Measurements from ENCODE around the gene DRC3. TPM values are rescaled to one million over a fixed set of nuclear protein-coding genes. Genes with fewer than 3 reads are reported as not detected.
A peak's percentile ranks its signal among the peaks of the same experiment; 100 is the strongest.

Gene DRC3
- total and polyA plus RNA-seq, 7 experiments from 2014 or later, result 0.50 to 2.4 (median 1.00) TPM; not detected in 4

DNA sequence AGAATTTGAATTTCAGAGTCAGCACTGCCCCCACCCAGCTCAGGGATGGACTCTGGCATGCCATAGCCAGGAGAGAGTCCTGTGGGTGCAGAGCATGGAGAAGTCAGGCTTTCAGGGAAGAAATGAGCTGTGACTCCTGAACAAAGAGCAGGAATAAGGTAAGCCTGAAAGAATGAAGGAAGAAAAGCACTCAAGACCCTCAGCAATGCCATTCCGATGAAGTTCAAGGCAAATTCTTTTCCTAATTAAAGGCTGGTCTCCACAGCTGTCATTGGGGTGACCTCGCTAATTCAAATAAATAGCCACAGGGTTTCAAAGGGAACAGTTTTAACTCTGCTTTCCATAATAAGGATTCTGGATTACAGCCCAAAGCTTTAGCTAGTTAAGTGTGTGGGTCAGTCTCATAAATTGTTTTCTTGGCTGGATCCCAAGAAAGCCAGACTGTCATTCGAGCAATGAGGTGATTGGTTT lies 32.2 kb upstream of the DRC3 start:
- H3K27me3 Mint-ChIP-seq, result no peaks in the 10 kb centered on the region
- intact Hi-C loops (cut with micrococcal nuclease), result no loop called here
- H3K4me1 Mint-ChIP-seq, result peaks cover 38 to 78% (median 68%) of the 10 kb centered on the region in 7 donors
- Histone ChIP-seq H3K36me3 (ENCODE audit: control insufficient read depth in 2 of 3, insufficient read depth in 3 of 3, low read length in 3 of 3) (no peaks in the 10 kb centered on the region), H3K9me3 (ENCODE audit: control insufficient read depth in 2 of 3, low read length in 3 of 3) (no peaks in the 10 kb centered on the region), H3K4me1 (ENCODE audit: control insufficient read depth in 2 of 2, insufficient read depth in 2 of 2, low read length in 2 of 2) (peaks cover under 1 to 19% of the 10 kb centered on the region in 2 donors), H3K4me3 (ENCODE audit: low read length) (no peak overlapping the region), H3K27ac (ENCODE audit: low read depth, low read length) (no peak overlapping the region), H3K27me3 (ENCODE audit: control insufficient read depth in 2 of 2, insufficient read depth in 2 of 2, low read length in 2 of 2) (no peaks in the 10 kb centered on the region)
- no peaks in the 10 kb centered on the region for H3K9me3 Mint-ChIP-seq
- H3K36me3 Mint-ChIP-seq, result peaks cover 0 to 12% (median 0%) of the 10 kb centered on the region in 5 donors
- CTCF ChIA-PET, result interaction anchor here (0.6 to 1.5 kb wide), 3 partner anchors 22 to 262 kb away, joined by 3 to 5 read pairs (median 3); no protein-coding TSS in a partner anchor
- peak overlapping the region in 1 of 9 donors; percentile 70 for H3K27ac Mint-ChIP-seq
- DNase-seq, result no peak
- no peak overlapping the region for H3K4me3 Mint-ChIP-seq
- ATAC-seq, result no peak
- POLR2A ChIA-PET, result no interaction called here

DNA sequence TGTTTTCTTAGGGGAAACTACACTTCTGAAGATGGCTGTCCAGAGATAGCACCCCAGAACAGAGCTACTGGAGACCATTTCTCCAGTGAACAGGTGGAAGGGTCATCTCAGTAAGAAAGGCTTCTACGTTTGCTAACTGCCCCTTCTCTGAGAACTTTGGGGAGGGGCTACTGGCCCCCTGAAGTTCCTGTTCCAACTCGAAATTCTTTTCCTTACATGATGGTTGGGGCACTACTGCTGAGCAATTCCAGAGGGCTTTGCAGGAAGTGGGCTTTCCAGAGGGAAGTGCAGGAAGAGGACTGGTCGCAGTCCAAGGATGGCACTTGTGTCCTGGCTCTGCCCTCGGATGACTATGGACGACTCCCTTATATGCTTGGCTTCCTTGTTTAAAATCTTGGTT lies 31.6 kb upstream of the DRC3 start:
- H3K4me3 Mint-ChIP-seq, result no peak overlapping the region
- no peak overlapping the region for H3K27ac ChIP-seq (ENCODE audit: low read depth, low read length)
- peaks cover 0 to 15% of the 10 kb centered on the region in 2 donors for H3K4me1 ChIP-seq (ENCODE audit: control insufficient read depth in 2 of 2, insufficient read depth in 2 of 2, low read length in 2 of 2)
- peaks cover 32 to 76% (median 65%) of the 10 kb centered on the region in 7 donors for H3K4me1 Mint-ChIP-seq
- H3K9me3 Mint-ChIP-seq, result no peaks in the 10 kb centered on the region
- ATAC-seq (no peak), DNase-seq (no peak)
- no peaks in the 10 kb centered on the region for H3K9me3 ChIP-seq (ENCODE audit: control insufficient read depth in 2 of 3, low read length in 3 of 3)
- H3K4me3 ChIP-seq (ENCODE audit: low read length), result no peak overlapping the region
- H3K27ac Mint-ChIP-seq, result no peak overlapping the region
- H3K27me3 Mint-ChIP-seq, result no peaks in the 10 kb centered on the region
- ChIA-PET CTCF (interaction anchor here (1.5 kb wide), 1 partner anchor 22 kb away, joined by 5 read pairs; no protein-coding TSS in a partner anchor), POLR2A (no interaction called here)
- H3K36me3 Mint-ChIP-seq, result peaks cover 0 to 12% (median 0%) of the 10 kb centered on the region in 5 donors
- H3K36me3 ChIP-seq (ENCODE audit: control insufficient read depth in 2 of 3, insufficient read depth in 3 of 3, low read length in 3 of 3), result no peaks in the 10 kb centered on the region
- no peaks in the 10 kb centered on the region for H3K27me3 ChIP-seq (ENCODE audit: control insufficient read depth in 2 of 2, insufficient read depth in 2 of 2, low read length in 2 of 2)
- intact Hi-C loops (cut with micrococcal nuclease), result no loop called here

DNA sequence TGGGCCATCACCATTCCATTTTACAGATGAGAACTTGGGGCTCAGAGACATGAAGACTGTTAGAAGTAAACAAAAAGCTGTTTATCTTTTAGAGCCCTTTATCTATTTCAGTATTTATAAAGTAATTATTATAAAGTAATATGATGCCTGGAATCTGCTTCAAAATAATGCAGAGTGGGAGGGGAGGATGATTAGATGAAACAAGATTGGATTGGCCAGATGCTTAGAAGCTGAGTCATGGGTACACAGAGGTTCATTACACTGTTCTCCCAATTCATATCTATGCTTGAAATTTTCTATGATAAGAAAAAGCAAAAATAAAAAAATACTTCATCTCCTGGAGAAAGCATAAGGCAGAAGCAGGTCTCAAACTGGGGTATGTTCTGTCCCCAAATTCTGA lies 29.8 kb upstream of the DRC3 start:
- DNase-seq, result no peak
- no peak overlapping the region for H3K4me3 ChIP-seq (ENCODE audit: low read length)
- ATAC-seq, result no peak
- ChIA-PET CTCF (no interaction called here), POLR2A (interaction anchor here (1.0 to 1.2 kb wide), 2 partner anchors 15 to 16 kb away, joined by 3 to 4 read pairs; no protein-coding TSS in a partner anchor)
- Mint-ChIP-seq H3K9me3 (no peaks in the 10 kb centered on the region), H3K4me3 (peak overlapping the region in 1 of 10 donors; percentile 22), H3K27me3 (no peaks in the 10 kb centered on the region), H3K27ac (peak overlapping the region in 3 of 9 donors; percentile 0 to 38 (median 36)), H3K36me3 (peaks cover 0 to 12% (median 0%) of the 10 kb centered on the region in 5 donors), H3K4me1 (peaks cover 25 to 76% (median 55%) of the 10 kb centered on the region in 7 donors)
- H3K9me3 ChIP-seq (ENCODE audit: control insufficient read depth in 2 of 3, low read length in 3 of 3), result no peaks in the 10 kb centered on the region
- H3K36me3 ChIP-seq (ENCODE audit: control insufficient read depth in 2 of 3, insufficient read depth in 3 of 3, low read length in 3 of 3), result no peaks in the 10 kb centered on the region
- H3K27me3 ChIP-seq (ENCODE audit: control insufficient read depth in 2 of 2, insufficient read depth in 2 of 2, low read length in 2 of 2), result no peaks in the 10 kb centered on the region
- peaks cover 0 to 8% of the 10 kb centered on the region in 2 donors for H3K4me1 ChIP-seq (ENCODE audit: control insufficient read depth in 2 of 2, insufficient read depth in 2 of 2, low read length in 2 of 2)
- H3K27ac ChIP-seq (ENCODE audit: low read depth, low read length), result no peak overlapping the region
- intact Hi-C loops (cut with micrococcal nuclease), result no loop called here

DNA sequence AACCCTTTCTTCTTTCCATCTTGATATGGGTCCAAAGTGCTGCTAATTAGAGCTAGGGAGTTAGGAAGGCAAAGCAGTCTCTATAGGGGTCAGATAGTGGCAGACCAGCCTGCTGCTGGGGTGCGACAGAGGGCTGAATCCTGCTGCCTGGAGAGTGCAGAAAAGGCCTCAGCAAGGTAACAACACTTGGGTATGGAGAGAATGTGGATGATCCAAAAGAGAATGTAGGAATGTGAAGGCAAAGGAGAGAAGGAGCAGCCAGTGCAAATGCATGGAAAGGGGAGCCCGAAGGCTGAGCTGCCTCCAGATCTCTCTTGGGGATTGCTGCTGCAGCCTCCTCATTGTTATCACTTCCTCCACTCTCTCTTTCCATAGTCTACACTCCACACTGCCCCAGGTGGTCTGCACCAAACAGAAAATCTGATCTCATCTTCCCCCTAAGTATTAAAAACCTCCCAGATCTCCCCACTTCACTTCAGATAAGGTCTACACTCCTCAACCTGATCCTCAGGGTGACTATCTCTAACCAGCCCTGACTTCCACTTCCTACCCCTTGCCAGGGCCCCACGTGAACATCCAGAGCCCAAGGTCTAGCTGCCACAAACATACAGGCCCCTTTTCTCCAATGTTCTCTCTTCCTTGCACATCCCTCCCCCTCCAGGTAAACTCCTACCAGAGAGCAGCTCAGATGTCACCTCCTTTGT lies 29.2 kb upstream of the DRC3 start:
- H3K27ac Mint-ChIP-seq, result peak overlapping the region in 5 of 9 donors; percentile 0 to 41 (median 36)
- POLR2A ChIA-PET, result interaction anchor here (1.0 to 1.2 kb wide), 2 partner anchors 15 to 16 kb away, joined by 3 to 4 read pairs; no protein-coding TSS in a partner anchor
- intact Hi-C loops (cut with micrococcal nuclease), result no loop called here
- DNase-seq (no peak), ATAC-seq (no peak)
- no peak overlapping the region for H3K4me3 ChIP-seq (ENCODE audit: low read length)
- H3K4me3 Mint-ChIP-seq, result peak overlapping the region in 2 of 10 donors; percentile 1 to 22
- peaks cover 0 to 7% of the 10 kb centered on the region in 2 donors for H3K4me1 ChIP-seq (ENCODE audit: control insufficient read depth in 2 of 2, insufficient read depth in 2 of 2, low read length in 2 of 2)
- no peaks in the 10 kb centered on the region for H3K9me3 Mint-ChIP-seq
- H3K36me3 Mint-ChIP-seq, result peaks cover 0 to 12% (median 0%) of the 10 kb centered on the region in 5 donors
- H3K27me3 Mint-ChIP-seq, result no peaks in the 10 kb centered on the region
- H3K4me1 Mint-ChIP-seq, result peaks cover 22 to 75% (median 50%) of the 10 kb centered on the region in 7 donors
- CTCF ChIA-PET, result no interaction called here
- H3K27me3 ChIP-seq (ENCODE audit: control insufficient read depth in 2 of 2, insufficient read depth in 2 of 2, low read length in 2 of 2), result no peaks in the 10 kb centered on the region
- no peak overlapping the region for H3K27ac ChIP-seq (ENCODE audit: low read depth, low read length)
- H3K9me3 ChIP-seq (ENCODE audit: control insufficient read depth in 2 of 3, low read length in 3 of 3), result no peaks in the 10 kb centered on the region
- H3K36me3 ChIP-seq (ENCODE audit: control insufficient read depth in 2 of 3, insufficient read depth in 3 of 3, low read length in 3 of 3), result no peaks in the 10 kb centered on the region

DNA sequence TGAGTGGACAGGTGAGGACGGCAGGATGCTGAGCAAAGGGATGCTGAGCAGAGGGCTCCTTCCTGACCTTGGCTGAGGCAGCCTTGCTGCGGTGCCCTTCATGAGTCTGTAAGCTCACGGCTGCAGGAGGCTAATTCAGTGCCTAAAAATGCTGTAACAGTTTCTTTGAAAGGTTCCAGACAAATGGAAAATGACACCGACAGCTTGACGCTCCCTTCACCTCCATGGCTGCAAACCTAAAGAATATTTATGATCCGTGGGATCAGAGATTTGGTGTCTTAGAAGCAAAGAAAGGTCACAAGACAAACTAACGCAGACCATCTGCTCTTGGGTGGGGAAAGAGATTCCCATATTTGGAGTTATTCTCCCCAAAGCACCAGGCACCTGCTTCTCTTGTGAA lies 28.4 kb upstream of the DRC3 start:
- no peaks in the 10 kb centered on the region for H3K36me3 ChIP-seq (ENCODE audit: control insufficient read depth in 2 of 3, insufficient read depth in 3 of 3, low read length in 3 of 3)
- H3K4me1 ChIP-seq (ENCODE audit: control insufficient read depth in 2 of 2, insufficient read depth in 2 of 2, low read length in 2 of 2), result peaks cover 0 to 7% of the 10 kb centered on the region in 2 donors
- H3K9me3 ChIP-seq (ENCODE audit: control insufficient read depth in 2 of 3, low read length in 3 of 3), result no peaks in the 10 kb centered on the region
- H3K27ac ChIP-seq (ENCODE audit: low read depth, low read length), result no peak overlapping the region
- POLR2A ChIA-PET, result interaction anchor here (1.4 kb wide), 1 partner anchor 95 kb away, joined by 3 read pairs; no protein-coding TSS in a partner anchor
- CTCF ChIA-PET, result interaction anchor here (0.9 kb wide), 1 partner anchor 13 kb away, joined by 3 read pairs; no protein-coding TSS in a partner anchor
- peaks cover 0 to 12% (median 2%) of the 10 kb centered on the region in 5 donors for H3K36me3 Mint-ChIP-seq
- no peak overlapping the region for H3K4me3 ChIP-seq (ENCODE audit: low read length)
- no peak for DNase-seq
- H3K27me3 Mint-ChIP-seq, result no peaks in the 10 kb centered on the region
- H3K4me3 Mint-ChIP-seq, result no peak overlapping the region
- H3K27me3 ChIP-seq (ENCODE audit: control insufficient read depth in 2 of 2, insufficient read depth in 2 of 2, low read length in 2 of 2), result no peaks in the 10 kb centered on the region
- intact Hi-C loops (cut with micrococcal nuclease), result no loop called here
- H3K27ac Mint-ChIP-seq, result peak overlapping the region in 1 of 9 donors; percentile 38
- no peaks in the 10 kb centered on the region for H3K9me3 Mint-ChIP-seq
- H3K4me1 Mint-ChIP-seq, result peaks cover 20 to 78% (median 50%) of the 10 kb centered on the region in 7 donors
- ATAC-seq, result no peak

DNA sequence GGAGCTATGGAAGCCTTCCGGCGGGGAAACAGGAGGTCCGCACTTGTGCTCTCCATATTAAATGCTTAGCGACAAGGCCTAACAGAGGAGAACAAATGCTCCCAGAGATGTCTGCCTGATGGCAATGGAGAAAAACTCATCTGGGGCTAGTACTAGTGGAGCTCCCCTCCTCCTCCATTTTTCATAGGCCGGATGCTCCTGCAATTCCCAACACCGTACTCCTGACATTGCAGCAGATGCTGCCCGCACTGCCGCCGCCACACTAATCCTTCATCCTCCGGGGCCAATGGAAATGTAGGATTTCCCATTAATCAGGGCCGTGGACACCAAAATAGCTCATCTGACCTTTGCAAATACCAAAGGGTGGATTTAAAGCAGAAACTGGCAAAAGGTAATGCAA lies 27.9 kb upstream of the DRC3 start:
- Mint-ChIP-seq H3K27me3 (no peaks in the 10 kb centered on the region), H3K4me3 (no peak overlapping the region), H3K27ac (peak overlapping the region in 1 of 9 donors; percentile 51), H3K4me1 (peaks cover 18 to 77% (median 48%) of the 10 kb centered on the region in 7 donors), H3K36me3 (peaks cover 0 to 15% (median 6%) of the 10 kb centered on the region in 5 donors), H3K9me3 (no peaks in the 10 kb centered on the region)
- H3K4me3 ChIP-seq (ENCODE audit: low read length), result no peak overlapping the region
- ATAC-seq (no peak), DNase-seq (no peak)
- H3K4me1 ChIP-seq (ENCODE audit: control insufficient read depth in 2 of 2, insufficient read depth in 2 of 2, low read length in 2 of 2), result peaks cover 0 to 7% of the 10 kb centered on the region in 2 donors
- H3K27ac ChIP-seq (ENCODE audit: low read depth, low read length), result no peak overlapping the region
- ChIA-PET POLR2A (interaction anchor here (1.1 to 1.4 kb wide), 2 partner anchors 10 to 95 kb away, joined by 3 to 4 read pairs; no protein-coding TSS in a partner anchor), CTCF (interaction anchor here (0.9 kb wide), 1 partner anchor 13 kb away, joined by 3 read pairs; no protein-coding TSS in a partner anchor)
- no peaks in the 10 kb centered on the region for H3K9me3 ChIP-seq (ENCODE audit: control insufficient read depth in 2 of 3, low read length in 3 of 3)
- H3K27me3 ChIP-seq (ENCODE audit: control insufficient read depth in 2 of 2, insufficient read depth in 2 of 2, low read length in 2 of 2), result no peaks in the 10 kb centered on the region
- H3K36me3 ChIP-seq (ENCODE audit: control insufficient read depth in 2 of 3, insufficient read depth in 3 of 3, low read length in 3 of 3), result no peaks in the 10 kb centered on the region
- intact Hi-C loops (cut with micrococcal nuclease), result no loop called here

Measured in naive thymus-derived CD4-positive, alpha-beta T cell (primary cell).